Measurements from ENCODE around the gene MARCO.

MARCO gene

GRCh38 chr2:118913803-118914645 is 28.0 kb upstream of the MARCO start:
- no peak for TF ChIP-seq POLR2A (IDR thresholded peaks at IDR 0.05; ENCODE audit: low read depth, low read length)
- FAIRE-seq (no peak), DNase-seq (ENCODE audit: insufficient read length, low spot score) (no peak)

GRCh38 chr2:118914721-118915453 is 27.1 kb upstream of the MARCO start:
- FAIRE-seq (no peak), DNase-seq (ENCODE audit: insufficient read length, low spot score) (no peak)
- no peak for TF ChIP-seq POLR2A (IDR thresholded peaks at IDR 0.05; ENCODE audit: low read depth, low read length)

- no peak for TF ChIP-seq POLR2A (IDR thresholded peaks at IDR 0.05; ENCODE audit: low read depth, low read length)
- no peak for FAIRE-seq
- no peak for DNase-seq (ENCODE audit: insufficient read length, low spot score)
Observed at GRCh38 chr2:118918017-118918416, 24.0 kb upstream of the MARCO start.

- DNase-seq (ENCODE audit: insufficient read length, low spot score): no peak
- no peak for FAIRE-seq
- TF ChIP-seq POLR2A (IDR thresholded peaks at IDR 0.05; ENCODE audit: low read depth, low read length): no peak
Observed at GRCh38 chr2:118921646-118922045, 20.3 kb upstream of the MARCO start.

- TF ChIP-seq POLR2A (IDR thresholded peaks at IDR 0.05; ENCODE audit: low read depth, low read length): no peak
- DNase-seq (ENCODE audit: insufficient read length, low spot score): no peak
- FAIRE-seq: no peak
Observed at GRCh38 chr2:118922254-118922653, 19.7 kb upstream of the MARCO start.

- FAIRE-seq: no peak
- DNase-seq (ENCODE audit: insufficient read length, low spot score): no peak
- no peak for TF ChIP-seq POLR2A (IDR thresholded peaks at IDR 0.05; ENCODE audit: low read depth, low read length)
Observed at GRCh38 chr2:118923371-118923770, 18.6 kb upstream of the MARCO start.

- DNase-seq (ENCODE audit: insufficient read length, low spot score) (no peak), FAIRE-seq (no peak)
- no peak for TF ChIP-seq POLR2A (IDR thresholded peaks at IDR 0.05; ENCODE audit: low read depth, low read length)
Observed at GRCh38 chr2:118925476-118925875, 16.5 kb upstream of the MARCO start.

GRCh38 chr2:118925981-118926380 is 16.0 kb upstream of the MARCO start:
- no peak for TF ChIP-seq POLR2A (IDR thresholded peaks at IDR 0.05; ENCODE audit: low read depth, low read length)
- FAIRE-seq (no peak), DNase-seq (ENCODE audit: insufficient read length, low spot score) (no peak)

- FAIRE-seq (no peak), DNase-seq (ENCODE audit: insufficient read length, low spot score) (no peak)
- no peak for TF ChIP-seq POLR2A (IDR thresholded peaks at IDR 0.05; ENCODE audit: low read depth, low read length)
Observed at GRCh38 chr2:118929059-118929458, 12.9 kb upstream of the MARCO start.

- FAIRE-seq: no peak
- DNase-seq (ENCODE audit: insufficient read length, low spot score): no peak
- no peak for TF ChIP-seq POLR2A (IDR thresholded peaks at IDR 0.05; ENCODE audit: low read depth, low read length)
Observed at GRCh38 chr2:118932949-118933348, 9.0 kb upstream of the MARCO start.

- TF ChIP-seq POLR2A (IDR thresholded peaks at IDR 0.05; ENCODE audit: low read depth, low read length): no peak
- FAIRE-seq: no peak
- no peak for DNase-seq (ENCODE audit: insufficient read length, low spot score)
Observed at GRCh38 chr2:118936306-118936705, 5.7 kb upstream of the MARCO start.

GRCh38 chr2:118936936-118937335 is 5.1 kb upstream of the MARCO start:
- no peak for DNase-seq (ENCODE audit: insufficient read length, low spot score)
- FAIRE-seq: no peak
- no peak for TF ChIP-seq POLR2A (IDR thresholded peaks at IDR 0.05; ENCODE audit: low read depth, low read length)

GRCh38 chr2:118937817-118938216 is 4.2 kb upstream of the MARCO start:
- DNase-seq (ENCODE audit: insufficient read length, low spot score) (no peak), FAIRE-seq (no peak)
- no peak for TF ChIP-seq POLR2A (IDR thresholded peaks at IDR 0.05; ENCODE audit: low read depth, low read length)

- no peak for DNase-seq (ENCODE audit: insufficient read length, low spot score)
- FAIRE-seq: no peak
- TF ChIP-seq POLR2A (IDR thresholded peaks at IDR 0.05; ENCODE audit: low read depth, low read length): no peak
Observed at GRCh38 chr2:118939994-118940393, 2.0 kb upstream of the MARCO start.

Data from H54 (cell line).